B cell (primary cell): ENCODE data around the gene SNTG2. TPM values are rescaled to one million over a fixed set of nuclear protein-coding genes. Genes with fewer than 3 reads are reported as not detected.
A peak's percentile ranks its signal among the peaks of the same experiment; 100 is the strongest.

Source experiments
- ATAC-seq: fragments of 200-7000 bp; cut with Tn5 transposase; one replicate; pipeline ENCODE4 v1.10.0; 2021; ENCODE audit warnings: low read depth, mild to moderate bottlenecking, moderate number of reproducible peaks, moderate library complexity
- CTCF ChIA-PET: fragments of 350-600 bp; sonication (Branson Sonifier 250); formaldehyde crosslinking; loops from one replicate; lab custom pipeline; 2021; ENCODE audit warnings: antibody characterized with exemption, inconsistent platforms; lab: Charles Lee
- POLR2A ChIA-PET: fragments of 350-600 bp; sonication (Branson Sonifier 250); formaldehyde crosslinking; loops from one replicate; lab custom pipeline; 2021; ENCODE audit warnings: antibody characterized with exemption; lab: Charles Lee
- DNase-seq: peaks from one replicate; pipeline ENCODE4 v3.0.0; 2013
- H2AFZ ChIP-seq: 2 replicates; pipeline ENCODE4 v1.6.1; 2012; ENCODE audit warnings: mild to moderate bottlenecking, low read depth, low read length; ENCODE audit not compliant: insufficient read depth, poor library complexity, severe bottlenecking
- H3K27ac ChIP-seq, 2 donors: 1 replicate in 1 of 2; 2 replicates in 1 of 2; pipeline ENCODE4 v1.5.1; 2012 to 2013; ENCODE audit warnings: low read length in 2 of 2, mild to moderate bottlenecking in 2 of 2, moderate library complexity in 1 of 2
- H3K27me3 ChIP-seq, 4 experiments: fragments of 200-600 bp in 1 of 4; sonication (generic) in 1 of 4; replicated peaks in 1 of 4; 1 replicate in 2 of 4; 2 replicates in 2 of 4; pipeline versions ENCODE4 v1.6.1 to v1.7.0; 2013 to 2016; ENCODE audit warnings: low read length in 3 of 4, mild to moderate bottlenecking in 2 of 4, mixed read lengths in 1 of 4, moderate library complexity in 1 of 4; ENCODE audit not compliant: insufficient read depth in 4 of 4, control insufficient read depth in 3 of 4; ENCODE audit errors: control extremely low read depth in 1 of 4
- H3K36me3 ChIP-seq, 2 experiments: replicated peaks in 1 of 2; 1 replicate in 1 of 2; 2 replicates in 1 of 2; pipeline versions ENCODE4 v1.6.1 to v1.7.1; 2013; ENCODE audit warnings: low read length in 1 of 2; ENCODE audit not compliant: insufficient read depth in 2 of 2, control insufficient read depth in 1 of 2; ENCODE audit errors: control extremely low read depth in 1 of 2, extremely low read depth in 1 of 2
- H3K4me1 ChIP-seq, 2 donors: fragments of 200-600 bp in 1 of 2; sonication (generic) in 1 of 2; 1 replicate in 1 of 2; 2 replicates in 1 of 2; pipeline versions ENCODE4 v1.5.1 to v1.6.1; 2013 to 2017; ENCODE audit warnings: low read length in 2 of 2; ENCODE audit not compliant: control insufficient read depth in 2 of 2, insufficient read depth in 2 of 2
- H3K4me2 ChIP-seq: replicated peaks from 2 replicates; pipeline ENCODE3; 2012; ENCODE audit warnings: mild to moderate bottlenecking, low read depth, low read length; ENCODE audit not compliant: poor library complexity, severe bottlenecking
- H3K4me3 ChIP-seq, 5 experiments: fragments of 200-600 bp in 1 of 5; sonication (generic) in 1 of 5; 1 replicate in 3 of 5; 2 replicates in 2 of 5; pipeline versions ENCODE4 v1.5.1 to v1.7.0; 2011 to 2016; ENCODE audit warnings: low read length in 4 of 5, mild to moderate bottlenecking in 4 of 5, low read depth in 2 of 5, control low read depth in 1 of 5, moderate library complexity in 1 of 5; ENCODE audit not compliant: insufficient read depth in 1 of 5; ENCODE audit errors: control extremely low read depth in 1 of 5, extremely low read depth in 1 of 5
- H3K79me2 ChIP-seq: fragments of 200-600 bp; sonication (generic); one replicate; pipeline ENCODE4 v1.6.0; 2016; ENCODE audit warnings: low read length; ENCODE audit not compliant: control insufficient read depth, insufficient read depth
- H3K9ac ChIP-seq: fragments of 200-600 bp; sonication (generic); 2 replicates; pipeline ENCODE4 v1.6.1; 2017; ENCODE audit warnings: mild to moderate bottlenecking, low read length, moderate library complexity
- H3K9me3 ChIP-seq, 3 donors: one replicate each; pipeline versions ENCODE4 v1.6.1 to v1.7.1; 2013; ENCODE audit warnings: low read length in 2 of 3; ENCODE audit not compliant: control insufficient read depth in 2 of 3, insufficient read depth in 1 of 3; ENCODE audit errors: control extremely low read depth in 1 of 3
- H4K20me1 ChIP-seq: 2 replicates; pipeline ENCODE4 v1.6.0; 2012; ENCODE audit warnings: mild to moderate bottlenecking, low read length; ENCODE audit not compliant: insufficient read depth, control insufficient read depth, poor library complexity, severe bottlenecking
- H3K27ac Mint-ChIP-seq: one replicate; pipeline ENCODE4 v1.8.0; 2021; ENCODE audit warnings: mixed read lengths
- H3K27me3 Mint-ChIP-seq: one replicate; pipeline ENCODE4 v1.8.0; 2021; ENCODE audit warnings: mixed read lengths
- H3K4me1 Mint-ChIP-seq: one replicate; pipeline ENCODE4 v1.8.0; 2021; ENCODE audit warnings: mixed read lengths
- H3K4me3 Mint-ChIP-seq: one replicate; pipeline ENCODE4 v1.8.0; 2021; ENCODE audit warnings: mixed read lengths
- H3K9me3 Mint-ChIP-seq: one replicate; pipeline ENCODE4 v1.8.0; 2022; ENCODE audit warnings: mixed read lengths; ENCODE audit not compliant: insufficient read depth
- EZH2 ChIP-seq: IDR thresholded peaks from 2 replicates; pipeline ENCODE4 v1.6.1; 2012; ENCODE audit warnings: borderline replicate concordance, low read depth, mild to moderate bottlenecking, moderate library complexity, low read length; ENCODE audit not compliant: insufficient read depth, poor library complexity, severe bottlenecking
- WGBS: methylation state at CpG from one replicate; pipeline ENCODE4 v1.1.5; 2013; ENCODE audit warnings: missing lambda C conversion rate; ENCODE audit not compliant: insufficient coverage; 5-methylcytosine and 5-hydroxymethylcytosine counted together
- intact Hi-C: fragments of 100-400 bp; cut with micrococcal nuclease; formaldehyde crosslinking; loops from one replicate; pipeline ENCODE4 v1.10.0; 2022
- polyA plus RNA-seq: library from polyadenylated mRNA; depleted of rRNA; stranded (reverse); fragments of >200 nt; gene quantifications from 2 replicates; pipeline ENCODE4 v1.2.3, GENCODE V29; 2012
- total RNA-seq, 2 donors: library from RNA; stranded (reverse); fragments of 120-200 nt in 1 of 2; gene quantifications; 1 replicate in 1 of 2; 2 replicates in 1 of 2; pipeline versions ENCODE4 v1.2.3 to v1.2.4, GENCODE V29; 2013 to 2022
- TF ChIP-seq, protein P1 (sequence below): fragments of 200-600 bp; IDR thresholded peaks from one replicate; pipeline ENCODE4 v1.8.0; 2022; ENCODE audit warnings: antibody characterized with exemption, mild to moderate bottlenecking

The SNTG2 gene
- total and polyA plus RNA-seq, 2 donors (not counting 1 experiment from before 2014, with no cell fraction given), result 2.1 to 2.4 TPM

DNA sequence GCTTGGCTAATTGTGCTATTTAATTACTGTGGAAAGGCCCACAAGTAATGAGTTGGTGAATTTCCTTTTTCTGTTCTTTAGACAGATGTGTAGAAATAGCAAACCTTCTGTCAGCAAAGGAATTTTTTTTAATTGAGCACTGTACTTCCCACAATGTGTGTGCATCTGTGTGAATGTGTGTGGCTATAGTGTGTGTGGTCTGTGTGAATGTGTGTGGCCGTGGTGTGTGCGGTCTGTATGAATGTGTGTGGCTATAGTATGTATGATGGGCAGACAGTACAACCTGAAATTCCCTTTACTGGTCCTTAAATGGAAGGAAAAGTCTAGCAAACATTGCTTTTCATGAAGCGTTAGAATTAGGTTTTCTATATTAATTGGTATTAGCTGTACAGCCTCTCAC, 259.1 kb downstream of the SNTG2 start:
- ChIA-PET POLR2A (no interaction called here), CTCF (no interaction called here)
- no peaks in the 10 kb centered on the region for H3K79me2 ChIP-seq
- no peaks in the 10 kb centered on the region for H3K27me3 Mint-ChIP-seq
- peak overlapping the region; percentile 28 for H3K27ac Mint-ChIP-seq
- DNase-seq, result no peak
- no peak overlapping the region for H2AFZ ChIP-seq
- 100% methylated on average over 2 of the region's 3 CpGs for whole genome bisulfite sequencing
- H3K4me1 ChIP-seq, result peaks cover 0 to 18% of the 10 kb centered on the region in 2 donors
- no peak overlapping the region for H3K4me3 ChIP-seq
- H3K9me3 ChIP-seq, result peaks cover 5 to 13% (median 12%) of the 10 kb centered on the region in 3 donors
- TF ChIP-seq EZH2, result no peak
- TF ChIP-seq, protein P1, sequence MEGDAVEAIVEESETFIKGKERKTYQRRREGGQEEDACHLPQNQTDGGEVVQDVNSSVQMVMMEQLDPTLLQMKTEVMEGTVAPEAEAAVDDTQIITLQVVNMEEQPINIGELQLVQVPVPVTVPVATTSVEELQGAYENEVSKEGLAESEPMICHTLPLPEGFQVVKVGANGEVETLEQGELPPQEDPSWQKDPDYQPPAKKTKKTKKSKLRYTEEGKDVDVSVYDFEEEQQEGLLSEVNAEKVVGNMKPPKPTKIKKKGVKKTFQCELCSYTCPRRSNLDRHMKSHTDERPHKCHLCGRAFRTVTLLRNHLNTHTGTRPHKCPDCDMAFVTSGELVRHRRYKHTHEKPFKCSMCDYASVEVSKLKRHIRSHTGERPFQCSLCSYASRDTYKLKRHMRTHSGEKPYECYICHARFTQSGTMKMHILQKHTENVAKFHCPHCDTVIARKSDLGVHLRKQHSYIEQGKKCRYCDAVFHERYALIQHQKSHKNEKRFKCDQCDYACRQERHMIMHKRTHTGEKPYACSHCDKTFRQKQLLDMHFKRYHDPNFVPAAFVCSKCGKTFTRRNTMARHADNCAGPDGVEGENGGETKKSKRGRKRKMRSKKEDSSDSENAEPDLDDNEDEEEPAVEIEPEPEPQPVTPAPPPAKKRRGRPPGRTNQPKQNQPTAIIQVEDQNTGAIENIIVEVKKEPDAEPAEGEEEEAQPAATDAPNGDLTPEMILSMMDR, result no peak
- peak overlapping the region in 1 of 2 donors; percentile 42 for H3K27ac ChIP-seq
- no peak overlapping the region for H3K9ac ChIP-seq
- H3K4me3 Mint-ChIP-seq, result peak overlapping the region; percentile 20
- no peak for ATAC-seq
- intact Hi-C loops, result no loop called here
- H3K27me3 ChIP-seq, result no peaks in the 10 kb centered on the region
- no peaks in the 10 kb centered on the region for H3K36me3 ChIP-seq
- H3K4me1 Mint-ChIP-seq, result peaks cover 23% of the 10 kb centered on the region
- H3K4me2 ChIP-seq, result peak overlapping the region; percentile 29
- peaks cover 5% of the 10 kb centered on the region for H3K9me3 Mint-ChIP-seq
- no peaks in the 10 kb centered on the region for H4K20me1 ChIP-seq

- Mint-ChIP-seq H3K4me1 (peaks cover 26% of the 10 kb centered on the region), H3K27ac (no peak overlapping the region), H3K4me3 (no peak overlapping the region), H3K27me3 (no peaks in the 10 kb centered on the region), H3K9me3 (peaks cover 5% of the 10 kb centered on the region)
- no peak overlapping the region for H2AFZ ChIP-seq
- POLR2A ChIA-PET, result no interaction called here
- H4K20me1 ChIP-seq, result no peaks in the 10 kb centered on the region
- H3K4me2 ChIP-seq, result no peak overlapping the region
- ATAC-seq, result no peak
- no peak for DNase-seq
- H3K9me3 ChIP-seq, result peaks cover 5 to 13% (median 12%) of the 10 kb centered on the region in 3 donors
- H3K9ac ChIP-seq, result no peak overlapping the region
- peaks cover 0 to 18% of the 10 kb centered on the region in 2 donors for H3K4me1 ChIP-seq
- TF ChIP-seq, protein P1, result no peak
- no peak for TF ChIP-seq EZH2
- WGBS, result 79% methylated on average over 3 of the region's 3 CpGs
- CTCF ChIA-PET, result no interaction called here
- no peaks in the 10 kb centered on the region for H3K27me3 ChIP-seq
- no peaks in the 10 kb centered on the region for H3K36me3 ChIP-seq
- no peak overlapping the region for H3K4me3 ChIP-seq
- no peak overlapping the region for H3K27ac ChIP-seq
- no peaks in the 10 kb centered on the region for H3K79me2 ChIP-seq
- intact Hi-C loops, result no loop called here
Observed at GRCh38 chr2:1210352-1210751, 259.7 kb downstream of the SNTG2 start.
